Stimulated activated CD4-positive, alpha-beta T cell treated with anti-CD3 and anti-CD28 coated beads, Interleukin-4, amount 100 ng/mL, for 24 hours (primary cell): ENCODE measurements around the gene GRID2IP.
"Not testable (repeated sequence)": the region's sequence is repeated elsewhere in the genome, so short reads cannot be mapped to it uniquely, and the experiment has no call there.

Experiments
- DNase-seq: peaks from one replicate; pipeline ENCODE4 v3.0.0-alpha.2; 2020

Gene GRID2IP

DNA sequence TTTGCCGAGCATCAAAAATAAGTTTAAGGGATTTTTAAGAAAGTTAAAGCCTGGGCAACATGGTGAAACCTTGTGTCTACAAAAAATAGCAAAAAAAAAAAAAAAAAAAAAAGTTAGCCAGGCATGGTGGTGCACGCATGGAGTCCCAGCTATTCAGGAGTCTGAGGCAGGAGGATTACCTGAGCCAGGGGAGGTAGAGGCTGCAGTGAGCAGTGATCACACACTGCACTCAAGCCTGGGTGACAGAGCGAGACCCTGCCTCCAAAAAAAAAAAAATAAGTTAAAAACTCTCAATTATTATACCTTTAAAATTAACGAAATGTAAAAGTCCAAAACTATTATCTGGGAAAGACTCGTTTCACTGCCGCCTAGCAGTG is 68.5 kb downstream of the GRID2IP start:
- no peak for DNase-seq

DNA sequence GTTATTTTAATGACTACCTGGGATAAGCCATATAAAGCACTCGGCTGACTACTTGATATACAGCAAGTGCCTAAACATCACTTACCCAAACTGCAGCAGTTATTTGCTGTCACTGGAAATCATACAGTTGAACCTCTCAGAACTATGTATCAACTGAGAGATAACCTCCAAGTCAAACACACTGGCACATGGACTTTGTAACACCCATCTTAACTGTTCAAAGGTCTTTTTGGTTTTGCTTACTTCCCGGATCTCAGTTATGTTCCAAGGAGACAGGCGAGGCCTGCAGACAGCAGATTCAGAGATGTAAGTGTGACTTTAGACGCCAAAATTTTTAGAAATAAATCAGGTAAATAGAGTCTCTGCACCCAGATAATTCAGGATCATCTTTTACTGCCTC is 69.0 kb downstream of the GRID2IP start:
- DNase-seq: no peak

DNA sequence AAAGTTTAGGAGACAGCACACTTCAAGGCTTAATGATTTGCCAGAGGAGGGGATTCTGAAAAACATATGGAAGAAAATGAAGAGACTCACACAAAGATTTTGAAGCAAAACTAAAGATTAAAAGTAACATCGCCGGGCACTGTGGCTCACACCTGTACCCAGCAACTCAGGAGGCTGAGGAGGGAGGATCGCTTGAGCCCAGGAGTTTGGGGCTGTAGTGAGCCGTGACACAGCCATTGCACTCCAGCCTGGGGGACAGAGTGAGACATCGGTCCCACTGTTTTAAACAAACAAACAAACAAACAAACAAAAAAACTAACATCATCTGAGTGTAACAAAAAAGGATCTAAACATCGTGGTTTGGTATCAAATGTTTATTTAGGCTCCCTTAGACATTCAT is 69.8 kb downstream of the GRID2IP start:
- no peak for DNase-seq

DNA sequence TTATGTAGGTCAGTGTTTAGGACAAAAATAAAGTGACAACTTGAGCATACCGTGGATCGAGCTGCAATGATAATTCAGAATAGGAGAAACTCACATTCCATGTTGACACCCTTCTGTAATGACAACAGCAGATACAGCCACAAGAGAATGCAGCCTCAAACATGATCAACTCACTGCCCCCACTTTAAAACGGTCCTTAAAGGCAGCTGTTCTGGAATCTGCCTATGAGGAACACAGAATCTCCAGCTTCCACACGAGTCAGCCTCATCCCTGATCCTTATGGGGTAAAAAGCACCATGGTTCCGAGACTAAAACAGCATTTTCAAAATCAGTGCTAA is 71.0 kb downstream of the GRID2IP start:
- DNase-seq: no peak

DNA sequence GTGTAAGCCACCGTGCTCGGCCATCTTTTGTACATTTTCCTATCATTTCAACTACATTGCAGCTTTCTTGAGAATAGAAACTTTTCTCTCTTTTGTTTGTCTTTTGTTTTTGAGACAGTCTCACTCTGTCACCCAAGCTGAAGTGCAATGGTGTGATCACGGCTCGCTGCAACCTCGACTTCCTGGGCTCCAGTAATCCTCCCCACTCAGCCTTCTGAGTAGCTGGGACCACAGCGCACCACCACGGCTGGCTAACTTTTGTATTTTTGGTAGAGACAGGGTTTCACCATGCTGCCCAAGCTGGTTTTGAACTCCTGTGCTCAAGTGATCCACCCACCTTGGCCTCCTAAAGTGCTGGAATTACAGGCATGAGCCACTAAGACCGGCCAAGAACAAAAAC is 72.2 kb downstream of the GRID2IP start:
- no peak for DNase-seq

DNA sequence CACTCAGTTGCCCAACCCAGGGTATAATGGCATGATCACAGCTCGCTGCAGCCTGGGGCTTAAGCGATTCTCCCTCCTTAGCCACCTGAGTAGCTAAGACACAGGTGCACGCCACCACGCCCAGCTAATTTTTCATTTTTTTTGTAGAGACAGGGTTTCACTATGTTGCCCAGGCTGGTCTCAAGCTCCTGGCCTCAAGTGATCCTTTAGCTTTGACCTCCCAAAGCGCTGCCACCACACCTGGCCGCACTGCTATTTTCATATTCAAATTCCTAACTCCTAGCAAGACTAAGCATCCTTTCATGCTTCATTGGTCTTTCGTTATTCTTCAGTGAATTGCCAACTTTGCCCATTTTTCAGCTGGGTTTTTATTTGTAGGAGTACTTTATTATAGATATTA is 73.1 kb downstream of the GRID2IP start:
- DNase-seq: no peak

GRCh38 chr7:6477318-6477660 is 74.0 kb downstream of the GRID2IP start:
- DNase-seq: no peak

- no peak for DNase-seq
Observed at GRCh38 chr7:6476596-6477317, 74.5 kb downstream of the GRID2IP start.

DNA sequence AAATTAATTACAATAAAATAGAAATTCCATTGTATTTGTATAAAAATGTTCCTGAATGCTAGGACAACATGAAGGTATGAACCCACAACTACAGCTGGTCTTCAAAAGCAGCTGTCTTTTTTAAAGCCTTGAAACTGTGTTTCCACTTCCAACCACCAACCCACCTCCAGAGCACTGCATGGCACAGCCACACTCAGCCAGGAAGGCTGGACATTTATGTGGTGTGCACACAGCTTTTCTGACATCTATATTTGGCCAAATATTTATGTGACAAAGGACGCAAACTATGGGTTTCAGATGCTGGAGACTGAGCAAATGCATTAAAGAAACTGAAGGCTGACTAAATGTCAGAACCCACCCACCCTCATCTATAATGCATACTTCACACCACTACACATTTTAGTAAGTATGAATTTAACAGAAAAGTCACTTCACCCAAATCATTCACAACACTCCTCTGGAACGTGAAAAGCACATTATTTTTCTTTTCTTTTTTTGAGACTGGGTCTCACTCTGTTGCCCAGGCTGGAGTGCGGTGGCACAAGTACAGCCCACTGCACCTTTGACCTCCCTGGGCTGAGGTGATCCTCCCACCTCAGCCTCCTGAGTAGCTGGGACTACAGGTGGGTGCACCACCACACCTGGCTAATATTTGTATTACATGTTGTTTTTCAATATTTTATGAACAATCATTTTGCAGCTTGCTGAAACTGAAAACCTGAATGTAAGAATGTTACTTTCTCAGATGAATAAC is 75.7 kb downstream of the GRID2IP start:
- DNase-seq: no peak

DNA sequence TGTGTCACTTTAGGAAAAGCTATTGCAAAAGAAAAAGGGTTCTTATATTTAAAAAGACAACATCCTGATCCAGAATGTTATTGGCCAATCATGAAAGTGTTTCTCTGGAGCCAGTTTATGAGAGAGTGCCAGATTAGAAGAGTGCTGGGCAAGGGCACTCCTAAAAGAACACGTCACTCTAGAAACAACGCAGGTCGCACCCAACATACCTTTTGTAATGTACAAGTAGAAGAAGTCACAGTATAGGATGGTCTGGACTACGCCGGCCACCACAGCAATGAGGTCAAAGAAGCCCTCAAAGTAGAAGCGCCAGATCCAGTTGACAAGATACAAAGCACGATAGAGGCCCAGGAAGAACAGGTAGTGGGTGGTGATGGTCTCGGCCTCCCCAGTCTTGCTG is 85.4 kb downstream of the GRID2IP start:
- DNase-seq: no peak

DNA sequence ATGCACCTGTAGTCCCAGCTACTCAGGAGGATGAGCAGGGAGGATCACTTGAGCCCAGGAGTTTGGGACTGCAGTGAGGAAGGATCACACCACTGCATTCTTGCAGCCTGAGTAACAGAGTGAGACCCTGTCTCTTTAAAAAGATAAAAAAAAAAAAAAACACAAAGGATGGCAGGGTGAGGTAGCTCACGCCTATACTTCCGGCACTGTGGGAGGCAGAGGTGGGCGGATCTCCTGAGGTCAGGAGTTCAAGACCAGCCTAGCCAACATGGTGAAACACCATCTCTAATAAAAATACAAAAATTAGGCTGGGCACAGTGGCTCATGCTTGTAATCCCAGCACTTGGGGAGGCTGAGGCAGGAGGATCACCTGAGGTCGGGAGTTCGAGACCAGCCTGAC is 87.7 kb downstream of the GRID2IP start:
- not testable (repeated sequence) for DNase-seq

- no peak for DNase-seq
Observed at GRCh38 chr7:6461946-6462550, 89.2 kb downstream of the GRID2IP start.

- DNase-seq: no peak
Observed at GRCh38 chr7:6460990-6461584, 90.2 kb downstream of the GRID2IP start.

- no peak for DNase-seq
Observed at GRCh38 chr7:6460303-6460702, 91.0 kb downstream of the GRID2IP start.

DNA sequence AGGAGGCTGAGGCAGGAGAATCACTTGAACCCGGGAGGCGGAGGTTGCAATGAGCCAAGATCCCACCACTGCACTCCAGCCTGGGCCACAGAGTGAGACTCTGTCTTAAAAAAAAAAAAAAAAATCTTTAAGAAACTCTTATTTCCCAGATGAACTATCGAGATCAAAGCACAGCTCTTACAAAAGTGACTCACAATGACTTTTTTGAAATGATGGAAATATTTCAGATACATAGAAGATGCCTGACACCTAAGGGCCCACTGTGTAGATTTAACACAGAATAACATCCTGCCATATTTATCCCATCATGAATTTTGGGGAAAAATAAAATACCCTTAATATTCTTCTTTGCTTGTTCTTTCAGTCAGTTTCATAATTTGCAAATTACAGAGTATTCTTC is 92.6 kb downstream of the GRID2IP start:
- DNase-seq: not testable (repeated sequence)

- DNase-seq: no peak
Observed at GRCh38 chr7:6453734-6454133, 97.5 kb downstream of the GRID2IP start.

DNA sequence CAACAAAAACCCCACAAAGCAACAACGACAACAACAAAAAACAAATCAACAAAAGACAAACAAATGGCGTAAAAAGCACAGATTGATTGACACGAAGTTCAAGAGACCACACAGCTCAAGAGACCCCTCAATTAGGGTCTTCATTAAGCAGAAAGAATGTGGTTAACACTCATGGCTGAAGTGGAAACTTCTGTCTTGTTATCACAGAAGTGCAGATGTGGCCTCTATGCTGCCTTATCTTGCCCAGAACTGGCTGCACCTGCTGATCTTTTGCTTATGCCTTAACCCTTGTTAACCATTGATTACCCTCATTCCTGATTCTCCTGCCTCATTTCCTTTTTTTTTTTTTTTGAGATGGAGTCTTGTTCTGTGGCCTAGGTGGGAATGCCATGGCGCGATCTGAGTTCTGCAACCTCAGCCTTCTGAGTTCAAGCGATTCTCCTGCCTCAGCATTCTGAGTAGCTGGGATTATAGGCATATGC is 100.0 kb downstream of the GRID2IP start:
- no peak for DNase-seq

DNA sequence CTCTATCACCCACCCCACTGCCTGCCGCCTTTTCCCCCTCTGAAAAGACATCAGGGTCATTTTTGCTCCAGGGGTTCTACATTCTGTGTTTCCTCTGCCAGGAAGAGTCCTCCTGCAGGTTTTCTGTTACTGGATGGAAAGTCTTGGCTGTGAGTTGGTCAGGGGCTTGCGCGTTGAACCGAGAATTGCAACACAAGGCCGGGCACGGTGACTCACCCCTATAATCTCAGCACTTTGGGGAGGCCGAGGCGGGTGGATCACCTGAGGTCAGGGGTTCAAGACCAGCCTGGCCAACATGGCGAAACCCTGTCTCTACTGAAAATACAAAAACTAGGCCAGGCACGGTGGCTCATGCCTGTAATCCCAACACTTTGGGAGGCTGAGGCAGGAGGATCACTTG is 100.7 kb downstream of the GRID2IP start:
- not testable (repeated sequence) for DNase-seq

- DNase-seq: not testable (repeated sequence)
Observed at GRCh38 chr7:6449884-6450283, 101.4 kb downstream of the GRID2IP start.

DNA sequence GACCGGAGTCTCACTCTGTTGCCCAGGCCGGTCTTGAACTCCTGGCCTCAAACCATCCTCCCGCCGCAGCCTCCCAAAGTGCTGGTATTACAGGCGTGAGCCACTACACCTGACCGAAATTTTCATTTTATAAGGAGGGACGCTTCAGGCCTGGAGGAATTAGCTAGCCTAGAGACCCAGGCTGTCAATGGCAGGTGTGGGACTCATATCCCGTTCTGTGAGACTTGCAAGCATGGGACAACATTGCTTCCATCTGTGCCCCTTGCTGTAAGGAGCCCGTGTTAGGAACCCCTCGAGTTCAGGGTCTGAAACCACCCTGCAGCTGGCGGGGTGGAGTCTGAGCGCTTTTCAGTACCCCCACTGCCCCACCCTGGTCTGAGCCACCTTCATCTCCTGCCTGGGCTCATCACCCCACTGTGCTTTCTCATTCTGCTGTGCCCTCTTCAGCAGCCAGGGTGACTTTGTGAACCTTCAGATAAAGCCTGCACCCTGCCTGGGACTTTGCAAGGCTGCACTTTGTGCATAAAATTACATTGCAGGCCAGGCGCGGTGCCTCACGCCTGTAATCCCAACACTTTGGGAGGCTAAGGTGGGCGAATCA is 102.2 kb downstream of the GRID2IP start:
- no peak for DNase-seq

GRCh38 chr7:6447581-6448199 is 103.6 kb downstream of the GRID2IP start, which contains the start of gene DAGLB:
TSS of gene DAGLB (minus strand) at chr7:6447954. CDS start at chr7:6447842, 112 bp downstream.
- peak; percentile 96 for DNase-seq
